ENCODE data around the gene PHYHIPL.

PHYHIPL gene

GRCh38 chr10:59176241-59177030 is at the start of gene PHYHIPL:
Gene PHYHIPL (plus strand): TSS chr10:59176643. CDS start chr10:59176854, 211 bp downstream.
- DNase-seq (ENCODE audit: low read depth): no peak

GRCh38 chr10:59126991-59127390 is 49.5 kb upstream of the PHYHIPL start:
- no peak for DNase-seq (ENCODE audit: low read depth)

GRCh38 chr10:59127991-59128390 is 48.5 kb upstream of the PHYHIPL start:
- DNase-seq (ENCODE audit: low read depth): no peak

GRCh38 chr10:59129867-59130266 is 46.6 kb upstream of the PHYHIPL start:
- no peak for DNase-seq (ENCODE audit: low read depth)

- no peak for DNase-seq (ENCODE audit: low read depth)
Measured at GRCh38 chr10:59131666-59132065, 44.8 kb upstream of the PHYHIPL start.

GRCh38 chr10:59133841-59134593 is 42.4 kb upstream of the PHYHIPL start:
- no peak for DNase-seq (ENCODE audit: low read depth)

GRCh38 chr10:59134785-59135184 is 41.7 kb upstream of the PHYHIPL start:
- DNase-seq (ENCODE audit: low read depth): no peak

- no peak for DNase-seq (ENCODE audit: low read depth)
Measured at GRCh38 chr10:59135275-59135674, 41.2 kb upstream of the PHYHIPL start.

GRCh38 chr10:59138052-59138451 is 38.4 kb upstream of the PHYHIPL start:
- DNase-seq (ENCODE audit: low read depth): no peak

GRCh38 chr10:59143544-59143943 is 32.9 kb upstream of the PHYHIPL start:
- DNase-seq (ENCODE audit: low read depth): no peak

- DNase-seq (ENCODE audit: low read depth): no peak
Measured at GRCh38 chr10:59148701-59149100, 27.7 kb upstream of the PHYHIPL start.

- DNase-seq (ENCODE audit: low read depth): no peak
Measured at GRCh38 chr10:59155556-59155955, 20.9 kb upstream of the PHYHIPL start.

- DNase-seq (ENCODE audit: low read depth): no peak
Measured at GRCh38 chr10:59167512-59167911, 8.9 kb upstream of the PHYHIPL start.

GRCh38 chr10:59172567-59172966 is 3.9 kb upstream of the PHYHIPL start:
- no peak for DNase-seq (ENCODE audit: low read depth)

- DNase-seq (ENCODE audit: low read depth): no peak
Measured at GRCh38 chr10:59173414-59173813, 3.0 kb upstream of the PHYHIPL start.

GRCh38 chr10:59175538-59176240 is 754 bp upstream of the PHYHIPL start:
- DNase-seq (ENCODE audit: low read depth): no peak

GRCh38 chr10:59177031-59177797 is 771 bp downstream of the PHYHIPL start:
- no peak for DNase-seq (ENCODE audit: low read depth)

- no peak for DNase-seq (ENCODE audit: low read depth)
Measured at GRCh38 chr10:59177836-59178235, 1.4 kb downstream of the PHYHIPL start.

GRCh38 chr10:59179068-59179467 is 2.6 kb downstream of the PHYHIPL start:
- DNase-seq (ENCODE audit: low read depth): no peak

- DNase-seq (ENCODE audit: low read depth): no peak
Measured at GRCh38 chr10:59180689-59181270, 4.3 kb downstream of the PHYHIPL start.

GRCh38 chr10:59181668-59182067 is 5.2 kb downstream of the PHYHIPL start:
- DNase-seq (ENCODE audit: low read depth): no peak

- DNase-seq (ENCODE audit: low read depth): no peak
Measured at GRCh38 chr10:59190332-59190731, 13.9 kb downstream of the PHYHIPL start.
